G401.6 (cell line): ENCODE data around the gene TLE6.
"Not testable (repeated sequence)": the region's sequence is repeated elsewhere in the genome, so short reads cannot be mapped to it uniquely, and the experiment has no call there.

Experiments used
- FAIRE-seq: peaks from 2 replicates; lab custom pipeline; 2012; peaks lifted over from hg19 to GRCh38; lab: Jason Lieb, UNC

Gene TLE6

DNA sequence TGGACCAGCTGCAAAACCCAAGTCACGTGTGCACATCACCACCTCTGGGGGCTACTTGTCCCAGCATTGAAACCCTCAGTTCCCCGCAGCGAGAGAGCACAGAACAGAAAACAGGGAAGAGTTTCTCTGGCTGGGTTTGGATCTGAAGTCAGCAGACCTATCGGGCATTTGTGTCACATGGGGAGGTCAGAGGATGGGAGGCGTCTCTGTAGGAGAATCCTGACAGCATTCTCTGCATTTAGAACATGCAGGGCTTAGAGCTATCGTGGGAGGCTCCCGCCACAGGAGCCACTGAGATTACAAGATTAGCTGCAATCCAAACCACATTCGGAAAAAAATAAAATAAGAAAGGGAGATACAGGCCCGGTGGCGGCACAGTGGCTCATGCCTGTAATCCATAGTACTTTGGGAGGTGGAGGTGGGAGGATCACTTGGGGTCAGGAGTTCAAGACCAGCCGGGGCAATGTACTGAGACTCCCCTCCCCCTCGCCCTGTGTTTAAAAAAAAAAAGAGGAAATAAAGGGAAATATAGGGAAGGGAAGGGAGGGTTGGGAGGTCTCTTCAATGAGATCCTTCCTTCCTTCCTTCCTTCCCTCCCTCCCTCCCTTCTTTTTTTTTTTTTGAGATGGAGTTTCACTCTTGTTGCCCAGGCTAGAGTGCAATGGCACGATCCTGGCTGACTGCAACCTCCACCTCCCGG lies 2.9 kb upstream of the TLE6 start:
- no peak for FAIRE-seq

GRCh38 chr19:2976609-2977000 lies 759 bp upstream of the TLE6 start:
- FAIRE-seq, result no peak

GRCh38 chr19:2977746-2978138 lies 378 bp downstream of the TLE6 start:
- FAIRE-seq, result no peak

DNA sequence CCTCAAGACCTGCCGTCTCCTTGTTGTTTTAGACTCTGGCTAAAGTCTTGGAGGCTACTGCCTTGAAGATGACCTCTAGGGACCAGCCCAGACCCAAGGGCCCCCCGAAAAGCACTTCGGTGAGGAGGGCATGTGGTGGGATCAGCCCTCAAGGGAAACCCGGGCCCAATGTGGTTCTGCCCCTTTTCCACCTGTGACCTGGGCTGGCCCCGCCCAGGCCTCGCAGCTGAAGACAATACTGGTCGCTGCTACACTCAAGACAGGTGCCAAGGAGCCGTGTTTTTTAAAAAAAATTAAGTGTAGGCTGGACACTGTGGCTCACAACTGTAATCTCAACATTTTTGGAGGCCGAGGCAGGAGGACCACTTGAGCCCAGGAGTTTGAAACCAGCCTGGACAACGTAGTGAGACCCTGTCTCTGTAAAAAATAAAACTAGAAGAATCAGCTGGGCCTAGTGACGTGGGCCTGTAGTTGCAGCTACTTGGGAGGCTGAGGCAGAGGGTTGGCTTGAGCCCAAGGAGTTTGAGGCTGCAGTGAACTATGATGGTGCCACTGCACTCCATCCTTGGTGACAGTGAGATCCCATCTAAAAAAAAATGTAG lies 903 bp downstream of the TLE6 start:
- no peak for FAIRE-seq

- FAIRE-seq, result no peak
Observed at GRCh38 chr19:2978772-2979171, 1.4 kb downstream of the TLE6 start.

DNA sequence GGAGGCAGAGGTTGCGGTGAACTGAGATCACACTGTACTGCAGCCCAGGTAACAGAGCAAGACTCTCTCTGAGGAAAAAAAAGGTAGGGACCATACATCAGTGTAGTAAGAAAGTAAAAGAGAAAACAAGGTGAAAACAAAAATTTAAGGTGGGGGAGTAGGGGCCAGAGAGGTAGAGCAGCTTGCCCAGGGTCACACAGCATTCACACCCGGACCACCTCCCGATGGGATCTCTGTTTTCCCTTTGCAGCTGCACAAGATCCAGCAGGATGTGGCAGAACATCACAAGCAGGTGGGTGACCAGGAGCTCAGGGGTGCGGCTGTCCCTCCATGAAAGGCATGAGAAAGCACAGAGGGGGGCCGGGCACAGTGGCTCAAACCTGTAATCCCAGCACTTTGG lies 4.5 kb downstream of the TLE6 start:
- no peak for FAIRE-seq

- FAIRE-seq, result no peak
Observed at GRCh38 chr19:2982561-2982960, 5.2 kb downstream of the TLE6 start.

DNA sequence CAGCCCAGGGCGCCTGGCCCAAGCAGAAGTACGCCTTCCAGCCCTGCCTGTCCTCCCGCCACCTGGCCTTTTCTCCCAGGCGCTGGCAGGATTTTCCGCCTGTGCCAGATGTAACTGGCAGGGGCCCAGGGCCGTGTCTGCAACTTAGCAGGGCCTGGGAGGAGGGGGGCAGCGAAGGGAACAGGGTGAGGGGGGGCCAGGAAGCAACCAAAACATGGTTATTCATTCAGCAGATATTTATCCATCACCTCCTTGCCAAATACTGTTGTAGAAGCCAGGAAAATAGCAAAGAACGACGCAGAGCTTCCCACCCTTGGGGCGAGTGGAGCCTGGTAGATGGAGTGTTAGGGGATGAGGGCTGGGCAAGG lies 5.6 kb downstream of the TLE6 start:
- no peak for FAIRE-seq

DNA sequence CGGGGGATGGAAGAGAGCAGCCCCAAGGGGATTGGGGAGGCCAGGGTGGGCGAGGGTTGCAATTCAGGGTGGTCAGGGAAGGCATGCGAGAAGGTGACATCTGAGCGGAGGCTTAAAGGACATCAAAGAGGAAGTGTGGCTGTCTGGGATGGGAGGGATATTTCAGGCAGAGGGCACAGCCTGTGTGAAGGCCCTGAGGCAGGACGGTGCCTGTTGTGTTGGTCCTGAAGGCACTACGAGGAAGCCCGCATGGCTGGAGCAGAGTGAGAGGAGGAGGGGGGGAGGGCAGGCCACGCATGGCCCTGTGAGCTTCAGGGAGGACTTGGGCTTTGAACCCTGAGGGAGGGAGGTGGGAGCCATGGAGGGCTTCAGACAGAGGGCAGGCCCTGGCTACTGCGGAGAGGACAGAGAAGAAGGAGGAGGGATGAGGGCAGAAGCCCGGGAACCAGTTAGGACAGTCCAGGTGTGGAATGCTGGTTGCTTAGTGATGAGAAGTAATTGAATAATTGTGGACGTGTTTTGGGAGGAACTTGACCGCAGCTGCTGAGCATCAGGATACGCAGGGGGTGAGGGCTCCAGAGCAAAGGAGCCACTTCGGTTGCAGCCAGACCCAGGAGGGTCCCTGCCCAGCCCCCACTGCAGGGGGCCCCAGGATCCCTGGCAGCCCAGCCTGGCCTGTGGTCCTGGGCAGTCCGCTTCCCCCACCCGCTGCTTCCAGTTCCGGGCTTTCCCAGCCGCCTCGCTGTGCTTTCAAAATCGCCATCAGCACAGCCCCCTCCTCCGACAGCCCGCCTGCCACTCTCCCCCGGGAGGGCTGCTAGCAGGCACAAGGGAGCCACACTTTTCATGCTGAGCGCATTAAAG lies 6.2 kb downstream of the TLE6 start:
- FAIRE-seq, result no peak

GRCh38 chr19:2984215-2984528 lies 6.8 kb downstream of the TLE6 start:
- no peak for FAIRE-seq

DNA sequence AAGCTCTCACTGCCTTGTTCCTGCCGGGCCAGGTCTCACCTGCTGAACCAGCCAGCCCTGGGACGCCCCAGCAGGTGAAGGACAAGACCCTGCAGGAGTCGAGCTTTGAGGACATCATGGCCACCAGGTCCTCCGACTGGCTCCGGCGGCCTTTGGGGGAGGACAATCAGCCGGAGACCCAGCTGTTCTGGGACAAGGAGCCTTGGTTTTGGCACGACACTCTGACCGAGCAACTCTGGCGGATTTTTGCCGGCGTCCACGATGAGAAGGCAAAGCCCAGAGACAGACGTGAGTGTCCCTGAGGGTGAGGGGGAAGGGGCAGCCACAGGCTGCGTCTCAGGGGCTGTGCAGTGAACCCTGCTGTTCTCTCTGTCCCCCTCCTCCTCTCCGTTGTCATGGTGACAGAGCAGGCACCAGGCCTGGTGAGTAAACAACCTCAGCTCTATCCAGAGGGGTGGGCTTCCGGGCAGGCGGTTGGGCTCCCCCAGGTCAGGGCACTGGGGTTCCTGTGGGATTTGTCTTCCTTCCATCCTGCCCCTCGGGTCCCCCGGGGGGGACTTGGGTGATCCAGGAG lies 9.7 kb downstream of the TLE6 start:
- no peak for FAIRE-seq

DNA sequence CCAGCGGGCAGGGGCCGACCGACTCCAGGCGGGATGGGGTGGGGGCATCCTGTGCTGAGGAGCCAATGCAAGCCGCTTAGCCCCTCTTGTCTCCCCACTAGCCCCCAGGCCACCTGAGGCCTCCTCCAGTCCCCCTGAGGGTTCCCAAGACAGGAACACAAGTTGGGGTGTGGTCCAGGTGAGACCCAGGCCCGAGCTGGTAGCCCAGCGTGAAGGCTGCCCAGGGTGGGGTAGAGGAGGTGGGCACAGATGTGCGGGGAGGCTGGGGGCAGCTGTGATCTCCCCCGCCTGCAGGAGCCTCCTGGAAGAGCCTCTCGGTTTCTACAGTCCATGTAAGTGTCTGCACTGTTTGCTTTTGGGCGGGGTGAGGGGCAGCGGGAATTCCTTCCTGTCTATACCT lies 10.4 kb downstream of the TLE6 start:
- FAIRE-seq, result no peak

DNA sequence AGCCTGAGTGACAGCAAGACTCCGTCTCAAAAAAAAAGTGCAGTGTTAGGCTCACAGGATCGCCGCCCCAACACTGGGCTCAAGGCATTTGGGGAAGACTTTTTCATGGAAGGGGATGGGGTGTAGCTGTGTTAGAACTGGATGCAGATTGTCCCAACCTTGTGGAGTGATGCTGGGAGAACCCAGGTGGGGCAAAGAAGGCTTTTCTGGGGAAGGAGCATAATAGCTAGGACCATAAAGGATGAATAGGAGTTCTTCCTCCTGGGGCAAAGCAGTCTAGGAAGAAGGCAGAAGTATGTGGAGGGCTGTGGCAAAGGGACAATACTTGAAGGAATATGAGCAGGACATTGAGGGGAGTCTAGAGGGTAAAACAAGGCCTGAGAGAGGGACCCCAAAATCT lies 11.2 kb downstream of the TLE6 start:
- no peak for FAIRE-seq

GRCh38 chr19:2989236-2989946 lies 12.0 kb downstream of the TLE6 start:
- FAIRE-seq, result no peak

DNA sequence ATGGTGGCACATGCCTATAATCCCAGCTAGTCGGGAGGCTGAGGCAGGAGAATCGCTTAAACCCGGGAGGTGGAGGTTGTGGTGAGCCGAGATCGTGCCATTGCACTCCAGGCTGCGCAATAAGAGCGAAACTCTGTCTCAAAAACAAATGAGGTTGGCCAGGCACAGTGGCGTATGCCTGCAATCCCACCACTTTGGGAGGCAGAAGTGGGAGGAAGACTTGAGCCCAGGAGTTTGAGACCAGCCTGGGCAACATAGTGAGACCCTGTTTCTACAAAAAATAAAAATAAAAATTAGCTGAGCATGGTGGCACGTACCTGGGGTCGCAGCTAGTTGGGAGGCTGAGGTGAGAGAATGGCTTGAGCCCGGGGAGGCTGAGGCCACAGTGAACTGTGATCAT lies 15.0 kb downstream of the TLE6 start:
- FAIRE-seq, result not testable (repeated sequence)

DNA sequence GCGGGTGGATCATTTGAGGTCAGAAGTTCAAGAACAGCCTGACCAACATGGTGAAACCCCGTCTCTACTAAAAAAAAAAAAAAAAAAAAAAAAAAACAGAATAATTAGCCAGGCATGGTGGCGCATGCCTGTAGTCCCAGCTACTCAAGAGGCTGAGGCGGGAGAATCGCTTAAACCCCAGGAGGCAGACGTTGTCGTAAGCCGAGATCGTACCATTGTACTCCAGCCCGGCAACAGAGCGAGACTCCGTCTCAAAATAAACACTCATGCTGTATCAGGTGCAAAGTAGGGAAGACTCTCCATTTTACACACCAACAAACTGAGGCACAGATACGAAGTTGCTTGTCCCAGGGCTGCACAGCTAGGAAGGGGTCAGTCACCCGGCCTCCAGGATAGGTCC lies 15.6 kb downstream of the TLE6 start:
- FAIRE-seq, result no peak

DNA sequence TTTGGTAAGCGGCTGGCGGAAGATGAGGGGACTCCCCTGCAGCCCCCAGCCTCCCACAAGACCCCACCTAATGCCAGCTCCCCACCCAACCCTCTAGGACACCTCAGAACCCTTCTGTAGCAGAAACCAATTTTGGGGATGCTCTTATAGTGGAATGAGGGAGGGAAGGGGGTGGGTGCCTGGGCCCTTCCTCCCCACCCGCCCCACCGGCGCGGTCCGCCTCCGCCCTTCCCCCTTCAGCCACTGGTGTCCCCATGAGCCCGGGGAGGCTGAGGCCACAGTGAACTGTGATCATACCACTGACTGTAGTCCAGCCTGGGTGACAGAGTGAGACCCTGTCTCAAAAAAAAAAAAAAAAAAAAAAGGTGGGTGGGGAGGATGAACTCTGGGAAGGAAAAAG lies 16.2 kb downstream of the TLE6 start:
- no peak for FAIRE-seq

DNA sequence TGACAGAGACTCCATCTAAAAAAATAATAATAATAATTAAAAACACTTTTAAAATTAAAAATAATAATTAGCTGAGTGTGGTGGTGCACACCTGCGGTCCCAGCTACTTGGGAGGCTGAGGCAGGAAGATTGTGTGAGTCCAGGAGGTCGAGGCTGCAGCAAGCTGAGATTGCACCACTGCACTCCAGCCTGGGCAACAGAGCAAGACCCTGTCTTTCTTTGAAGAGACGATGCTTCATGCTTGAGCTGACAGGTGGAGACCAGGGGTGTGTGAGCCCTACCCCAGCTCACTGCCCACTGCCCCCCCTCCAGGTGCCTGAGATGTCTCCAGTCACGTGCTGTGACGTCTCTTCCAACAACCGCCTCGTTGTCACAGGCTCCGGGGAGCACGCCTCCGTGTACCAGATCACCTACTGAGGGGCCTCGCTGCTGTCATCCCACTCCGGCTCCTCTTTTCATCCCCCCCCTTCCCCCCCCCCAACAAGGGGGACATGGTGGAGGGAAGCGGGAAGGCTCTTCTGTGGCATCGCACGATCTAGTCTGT lies 17.3 kb downstream of the TLE6 start:
- FAIRE-seq, result no peak

DNA sequence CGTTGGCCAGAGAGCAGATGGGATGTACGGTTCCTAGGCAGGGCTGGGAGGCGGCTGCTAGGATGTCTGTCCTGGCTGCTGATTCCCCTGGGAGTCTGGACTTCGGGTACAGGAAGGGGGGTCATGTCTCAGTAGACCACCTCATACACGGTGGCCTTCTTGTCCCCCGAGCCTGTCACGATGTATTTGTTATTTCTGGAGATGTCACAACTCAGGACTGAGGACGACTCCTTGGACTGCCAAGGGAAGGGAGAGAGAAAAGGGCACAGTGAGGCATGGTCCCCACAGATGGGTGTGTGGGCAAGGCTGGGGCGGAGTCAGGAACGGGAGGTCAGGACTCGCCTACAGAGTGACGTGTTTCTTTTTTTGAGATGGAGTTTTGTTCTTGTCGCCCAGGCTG lies 20.4 kb downstream of the TLE6 start:
- FAIRE-seq, result no peak

DNA sequence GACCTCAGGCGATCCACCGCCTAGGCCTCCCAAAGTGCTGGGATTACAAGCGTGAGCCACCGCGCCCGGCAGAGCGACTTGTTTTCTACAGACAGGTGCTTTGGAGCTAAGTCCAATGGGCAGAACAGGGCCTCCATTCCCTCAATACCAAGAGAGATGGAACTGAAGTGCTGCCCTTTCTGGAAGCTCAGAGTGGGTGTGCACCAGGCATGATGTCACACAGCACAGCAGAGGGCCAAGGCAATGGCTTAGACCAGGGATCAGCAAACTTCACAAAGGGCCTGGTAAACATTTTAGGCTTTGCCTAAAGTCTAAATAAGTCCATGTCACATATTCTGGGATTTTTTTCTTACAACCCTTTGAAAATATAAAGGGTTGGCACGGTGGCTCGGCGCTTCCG lies 21.3 kb downstream of the TLE6 start:
- no peak for FAIRE-seq

DNA sequence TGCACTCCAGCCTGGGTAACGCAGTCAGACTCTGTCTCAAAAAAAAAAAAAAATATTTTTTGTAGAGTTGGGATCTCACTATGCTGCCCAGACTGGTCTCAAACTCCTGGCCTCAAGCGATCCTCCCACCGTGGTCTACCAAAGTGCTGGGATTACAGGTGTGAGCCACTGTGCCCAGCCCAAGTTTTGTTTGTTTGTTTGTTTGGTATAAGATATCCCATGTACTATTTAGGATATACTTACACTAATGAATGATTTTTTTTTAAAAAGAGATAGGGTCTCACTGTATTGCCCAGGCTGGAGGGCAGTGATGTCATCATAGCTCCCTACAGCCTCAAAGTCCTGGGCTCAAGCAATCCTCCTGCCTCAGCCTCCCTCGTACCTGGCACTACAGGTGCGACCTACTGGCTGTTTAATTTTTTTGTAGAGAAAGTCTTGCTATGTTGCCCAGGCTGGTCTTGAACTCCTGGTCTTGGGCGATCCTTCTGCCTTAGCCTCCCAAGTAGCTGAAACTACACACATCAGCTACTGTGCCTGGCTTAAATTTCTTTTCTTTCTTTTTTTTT lies 24.0 kb downstream of the TLE6 start:
- FAIRE-seq, result no peak

DNA sequence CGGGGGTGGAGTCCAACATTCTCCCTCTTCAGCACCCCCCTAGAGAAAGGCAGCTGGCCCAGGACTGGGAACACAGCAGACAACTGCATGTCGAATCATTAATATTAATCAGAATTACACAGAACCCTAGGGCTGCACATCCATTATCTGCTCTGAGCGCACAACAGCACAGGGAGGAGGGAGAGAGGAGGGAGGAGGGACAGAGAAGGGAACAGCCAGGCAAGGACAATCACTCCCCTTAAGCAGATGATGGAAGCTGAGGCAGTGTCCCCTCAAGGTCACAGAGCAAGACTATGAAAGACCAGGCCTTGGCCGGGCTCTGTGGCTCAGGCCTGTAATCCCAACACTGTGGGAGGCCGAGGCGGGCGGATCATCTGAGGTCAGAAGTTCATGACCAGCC lies 25.7 kb downstream of the TLE6 start:
- FAIRE-seq, result no peak
